Gastroesophageal sphincter (tissue), 4 donors: ENCODE data around the gene BRINP3. TPM values are rescaled to one million over a fixed set of nuclear protein-coding genes. Genes with fewer than 3 reads are reported as not detected.

Source experiments
- ATAC-seq: fragments of 150-250 bp; one replicate; pipeline ENCODE4 v1.9.1; 2016; ENCODE audit warnings: mild to moderate bottlenecking, moderate library complexity
- H3K27ac ChIP-seq, 4 donors: fragments of 200-600 bp; sonication (generic) in 3 of 4; 1 replicate in 3 of 4; 2 replicates in 1 of 4; pipeline ENCODE4 v1.5.1; 2016 to 2019
- H3K27me3 ChIP-seq: fragments of 200-600 bp; sonication (generic); one replicate; pipeline ENCODE4 v1.5.1; 2019
- H3K36me3 ChIP-seq, 2 donors: fragments of 200-600 bp; sonication (generic); one replicate each; pipeline ENCODE4 v1.5.1; 2019; ENCODE audit warnings: control low read depth in 1 of 2
- H3K4me1 ChIP-seq, 3 donors: fragments of 200-600 bp; sonication (generic); 1 replicate in 2 of 3; 2 replicates in 1 of 3; pipeline ENCODE4 v1.5.1; 2016 to 2019; ENCODE audit warnings: control low read depth in 2 of 3
- H3K4me3 ChIP-seq, 2 donors: fragments of 200-600 bp; sonication (generic); one replicate each; pipeline ENCODE4 v1.5.1; 2019; ENCODE audit warnings: mild to moderate bottlenecking in 1 of 2, moderate library complexity in 1 of 2
- H3K9me3 ChIP-seq, 3 donors: fragments of 200-600 bp; sonication (generic); one replicate each; pipeline ENCODE4 v1.5.1; 2017 to 2019; ENCODE audit warnings: control low read depth in 2 of 3
- CTCF ChIP-seq, 4 experiments: fragments of 200-600 bp in 2 of 4; fragments of 450-650 bp in 2 of 4; sonication (generic) in 1 of 4; IDR thresholded peaks; one replicate each; pipeline ENCODE4 v1.5.1; 2017 to 2019; ENCODE audit warnings: antibody characterized with exemption in 4 of 4, mild to moderate bottlenecking in 2 of 4, moderate library complexity in 2 of 4
- EP300 ChIP-seq: sonication (generic); formaldehyde crosslinking; IDR thresholded peaks from one replicate; pipeline ENCODE4 v1.6.1; 2017; ENCODE audit warnings: antibody characterized with exemption, mild to moderate bottlenecking
- POLR2A ChIP-seq, 2 donors: fragments of 450-650 bp; IDR thresholded peaks; one replicate each; pipeline ENCODE4 v1.6.1; 2017; ENCODE audit warnings: antibody characterized with exemption in 2 of 2, mild to moderate bottlenecking in 2 of 2, moderate library complexity in 1 of 2
- POLR2AphosphoS5 ChIP-seq: sonication (generic); formaldehyde crosslinking; IDR thresholded peaks from one replicate; pipeline ENCODE4 v1.6.1; 2017; ENCODE audit warnings: antibody characterized with exemption
- WGBS, 2 donors: methylation state at CpG; one replicate each; pipeline ENCODE4 v1.1.5; 2018; ENCODE audit warnings: low coverage in 1 of 2; 5-methylcytosine and 5-hydroxymethylcytosine counted together
- total RNA-seq, 4 donors: library from RNA; depleted of rRNA; stranded (reverse); fragments of >200 nt; gene quantifications; one replicate each; pipeline ENCODE4 v1.1.0, GENCODE V29; 2016

Gene BRINP3
- total RNA-seq, 4 donors from 2014 or later, result 6.7 to 24.7 (median 12.0) TPM

GRCh38 chr1:190192627-190193026, 285.0 kb downstream of the BRINP3 start:
- Histone ChIP-seq H3K27ac (no peak overlapping the region), H3K36me3 (no peaks in the 10 kb centered on the region), H3K9me3 (no peaks in the 10 kb centered on the region), H3K4me1 (no peaks in the 10 kb centered on the region), H3K4me3 (no peak overlapping the region), H3K27me3 (no peaks in the 10 kb centered on the region)
- ATAC-seq, result no peak
- WGBS, 2 donors, result 53 to 67% methylated on average over 2 of the region's 2 CpGs
- TF ChIP-seq CTCF (IDR thresholded peaks at IDR 0.05), result no peak

- no peak overlapping the region for H3K27ac ChIP-seq
- H3K4me1 ChIP-seq, result no peaks in the 10 kb centered on the region
- no peaks in the 10 kb centered on the region for H3K9me3 ChIP-seq
- TF ChIP-seq CTCF (IDR thresholded peaks at IDR 0.05) (no peak), EP300 (no peak), POLR2A (IDR thresholded peaks at IDR 0.05) (no peak), POLR2AphosphoS5 (no peak)
- H3K4me3 ChIP-seq, result no peak overlapping the region
- no peak for ATAC-seq
- no peaks in the 10 kb centered on the region for H3K36me3 ChIP-seq
- H3K27me3 ChIP-seq, result no peaks in the 10 kb centered on the region
- WGBS, 2 donors, result 20 to 50% methylated on average over 1 of the region's 1 CpG
Measured at GRCh38 chr1:190183588-190183987, 294.1 kb downstream of the BRINP3 start.

GRCh38 chr1:190179817-190180216, 297.8 kb downstream of the BRINP3 start:
- no peaks in the 10 kb centered on the region for H3K4me1 ChIP-seq
- no peak for ATAC-seq
- H3K36me3 ChIP-seq, result no peaks in the 10 kb centered on the region
- no peak overlapping the region for H3K27ac ChIP-seq
- TF ChIP-seq POLR2AphosphoS5 (no peak), POLR2A (IDR thresholded peaks at IDR 0.05) (no peak), CTCF (IDR thresholded peaks at IDR 0.05) (no peak), EP300 (no peak)
- H3K27me3 ChIP-seq, result no peaks in the 10 kb centered on the region
- WGBS, 2 donors, result 42 to 89% methylated on average over 1 to 3 of the region's 3 CpGs
- H3K9me3 ChIP-seq, result no peaks in the 10 kb centered on the region
- no peak overlapping the region for H3K4me3 ChIP-seq

GRCh38 chr1:190178827-190179226, 298.8 kb downstream of the BRINP3 start:
- TF ChIP-seq POLR2A (IDR thresholded peaks at IDR 0.05) (no peak), CTCF (IDR thresholded peaks at IDR 0.05) (no peak), EP300 (no peak), POLR2AphosphoS5 (no peak)
- no peak for ATAC-seq
- 75 to 89% methylated on average over 2 of the region's 2 CpGs for WGBS, 2 donors

GRCh38 chr1:190177555-190177954, 300.1 kb downstream of the BRINP3 start:
- Histone ChIP-seq H3K27ac (no peak overlapping the region), H3K27me3 (no peaks in the 10 kb centered on the region), H3K9me3 (no peaks in the 10 kb centered on the region), H3K36me3 (no peaks in the 10 kb centered on the region), H3K4me1 (no peaks in the 10 kb centered on the region), H3K4me3 (no peak overlapping the region)
- WGBS, 2 donors, result 82 to 94% methylated on average over 2 of the region's 2 CpGs
- TF ChIP-seq POLR2AphosphoS5, result no peak
- no peak for TF ChIP-seq POLR2A (IDR thresholded peaks at IDR 0.05)
- TF ChIP-seq EP300, result no peak
- TF ChIP-seq CTCF (IDR thresholded peaks at IDR 0.05), result no peak
- no peak for ATAC-seq

More at GRCh38 chr1:190178827-190179226, 298.8 kb downstream of the BRINP3 start:
- H3K4me3 ChIP-seq, result no peak overlapping the region
- no peaks in the 10 kb centered on the region for H3K36me3 ChIP-seq
- H3K4me1 ChIP-seq, result no peaks in the 10 kb centered on the region
- H3K27me3 ChIP-seq, result no peaks in the 10 kb centered on the region
- no peak overlapping the region for H3K27ac ChIP-seq
- H3K9me3 ChIP-seq, result no peaks in the 10 kb centered on the region
